Measurements from ENCODE around the gene ATP2B1.
"Not testable (repeated sequence)": the region's sequence is repeated elsewhere in the genome, so short reads cannot be mapped to it uniquely, and the experiment has no call there.

ATP2B1 gene

GRCh38 chr12:89708565-89709156 lies at the start of gene ATP2B1:
Gene ATP2B1, minus strand, starts transcription at chr12:89708838. Its CDS starts 52,952 bp downstream, at chr12:89655886.
- peak within 1 kb of the TSS; percentile 83 for H3K4me3 ChIP-seq (replicated peaks; ENCODE audit: low read depth, low read length)
- TF ChIP-seq CTCF (IDR thresholded peaks at IDR 0.05; ENCODE audit: low read length, missing control alignments): no peak
- DNase-seq (ENCODE audit: low read depth): peak; percentile 86

GRCh38 chr12:89757987-89758386 lies 49.3 kb upstream of the ATP2B1 start:
- not testable (repeated sequence) for DNase-seq (ENCODE audit: low read depth); H3K4me3 ChIP-seq (replicated peaks; ENCODE audit: low read depth, low read length)

GRCh38 chr12:89756585-89757398 lies 48.2 kb upstream of the ATP2B1 start:
- DNase-seq (ENCODE audit: low read depth): peak; percentile 99
- H3K4me3 ChIP-seq (replicated peaks; ENCODE audit: low read depth, low read length): no peak overlapping the region
- no peak for TF ChIP-seq CTCF (IDR thresholded peaks at IDR 0.05; ENCODE audit: low read length, missing control alignments)

- DNase-seq (ENCODE audit: low read depth): no peak
- TF ChIP-seq CTCF (IDR thresholded peaks at IDR 0.05; ENCODE audit: low read length, missing control alignments): no peak
Measured at GRCh38 chr12:89756194-89756584, 47.6 kb upstream of the ATP2B1 start.

GRCh38 chr12:89753997-89754396 lies 45.4 kb upstream of the ATP2B1 start:
- no peak for TF ChIP-seq CTCF (IDR thresholded peaks at IDR 0.05; ENCODE audit: low read length, missing control alignments)
- DNase-seq (ENCODE audit: low read depth): no peak
- H3K4me3 ChIP-seq (replicated peaks; ENCODE audit: low read depth, low read length): no peak overlapping the region

More at GRCh38 chr12:89756194-89756584, 47.6 kb upstream of the ATP2B1 start:
- no peak overlapping the region for H3K4me3 ChIP-seq (replicated peaks; ENCODE audit: low read depth, low read length)

- H3K4me3 ChIP-seq (replicated peaks; ENCODE audit: low read depth, low read length): no peak overlapping the region
- no peak for TF ChIP-seq CTCF (IDR thresholded peaks at IDR 0.05; ENCODE audit: low read length, missing control alignments)
- DNase-seq (ENCODE audit: low read depth): no peak
Measured at GRCh38 chr12:89752341-89752740, 43.7 kb upstream of the ATP2B1 start.

- DNase-seq (ENCODE audit: low read depth): peak; percentile 35
- no peak for TF ChIP-seq CTCF (IDR thresholded peaks at IDR 0.05; ENCODE audit: low read length, missing control alignments)
- no peak overlapping the region for H3K4me3 ChIP-seq (replicated peaks; ENCODE audit: low read depth, low read length)
Measured at GRCh38 chr12:89750389-89751351, 42.0 kb upstream of the ATP2B1 start.
